Colonic mucosa (tissue), 4 donors: ENCODE results near the gene SLC25A21. TPM values are rescaled to one million over a fixed set of nuclear protein-coding genes. Genes with fewer than 3 reads are reported as not detected.

Experiments used
- DNase-seq: peaks from one replicate; pipeline ENCODE4 v3.0.0-alpha.2; 2020
- H3K27ac ChIP-seq: fragments of 200-600 bp; one replicate; pipeline ENCODE4 v1.8.0; 2021
- H3K27me3 ChIP-seq: fragments of 200-600 bp; one replicate; pipeline ENCODE4 v1.8.0; 2021
- H3K36me3 ChIP-seq: fragments of 200-600 bp; one replicate; pipeline ENCODE4 v1.8.0; 2021
- H3K4me1 ChIP-seq: fragments of 200-600 bp; one replicate; pipeline ENCODE4 v1.8.0; 2021; ENCODE audit warnings: mild to moderate bottlenecking
- H3K4me3 ChIP-seq: fragments of 200-600 bp; one replicate; pipeline ENCODE4 v1.8.0; 2021
- H3K9ac ChIP-seq, 2 donors: one replicate each; pipeline ENCODE4 v1.7.0; 2013; ENCODE audit warnings: control low read depth in 2 of 2, low read depth in 2 of 2, low read length in 2 of 2
- H3K9me3 ChIP-seq: fragments of 200-600 bp; one replicate; pipeline ENCODE4 v1.8.0; 2021
- CTCF ChIP-seq: fragments of 200-600 bp; IDR thresholded peaks from one replicate; pipeline ENCODE4 v1.8.0; 2022; ENCODE audit warnings: antibody characterized with exemption, mild to moderate bottlenecking
- intact Hi-C: fragments of 100-400 bp; cut with DNase I; formaldehyde crosslinking; loops from one replicate; pipeline ENCODE4 v1.14.1; 2022
- total RNA-seq, 2 donors: library from RNA; stranded (reverse); fragmentation: NEBNext Ultra II Directional in 1 of 2; extraction: Animal tissue kit (Norgen Biotek cat#: 25700) in 1 of 2; gene quantifications; one replicate each; pipeline ENCODE4 v1.2.1, GENCODE V29; 2021
- donor health status: healthy.
- donor health status: DM: no; HTN: no; CAD: no.
- donor health status: DM: no; HTN: no; CAD: no.

SLC25A21 gene
- total RNA-seq, 2 donors from 2014 or later: 0.77 to 0.82 TPM

GRCh38 chr14:36843410-36843809 is 329.0 kb downstream of the SLC25A21 start:
- Histone ChIP-seq H3K27ac (no peak overlapping the region), H3K4me1 (no peaks in the 10 kb centered on the region), H3K9me3 (no peaks in the 10 kb centered on the region), H3K27me3 (no peaks in the 10 kb centered on the region), H3K9ac (no peak overlapping the region), H3K36me3 (no peaks in the 10 kb centered on the region), H3K4me3 (no peak overlapping the region)
- TF ChIP-seq CTCF: no peak
- intact Hi-C loops: no loop called here
- DNase-seq: no peak

- Histone ChIP-seq H3K9me3 (no peaks in the 10 kb centered on the region), H3K9ac (no peak overlapping the region), H3K27me3 (no peaks in the 10 kb centered on the region), H3K4me1 (no peaks in the 10 kb centered on the region), H3K4me3 (no peak overlapping the region), H3K27ac (no peak overlapping the region), H3K36me3 (no peaks in the 10 kb centered on the region)
- TF ChIP-seq CTCF: no peak
- intact Hi-C loops: no loop called here
- no peak for DNase-seq
These were observed 337.3 kb downstream of the SLC25A21 start for GRCh38 chr14:36835128-36835527.

- no peaks in the 10 kb centered on the region for H3K36me3 ChIP-seq
- no peak for DNase-seq
- H3K4me3 ChIP-seq: no peak overlapping the region
- no peak overlapping the region for H3K27ac ChIP-seq
- no peak overlapping the region for H3K9ac ChIP-seq
- H3K27me3 ChIP-seq: no peaks in the 10 kb centered on the region
- no peak for TF ChIP-seq CTCF
- H3K9me3 ChIP-seq: no peaks in the 10 kb centered on the region
- H3K4me1 ChIP-seq: no peaks in the 10 kb centered on the region
- intact Hi-C loops: no loop called here
These were observed 338.1 kb downstream of the SLC25A21 start for GRCh38 chr14:36834293-36834692.

- TF ChIP-seq CTCF: no peak
These were observed 342.9 kb downstream of the SLC25A21 start for GRCh38 chr14:36829547-36829946.

GRCh38 chr14:36827861-36828260 is 344.5 kb downstream of the SLC25A21 start:
- TF ChIP-seq CTCF: no peak
- intact Hi-C loops: no loop called here
- no peak overlapping the region for H3K9ac ChIP-seq
- no peaks in the 10 kb centered on the region for H3K27me3 ChIP-seq
- no peaks in the 10 kb centered on the region for H3K36me3 ChIP-seq
- H3K4me3 ChIP-seq: no peak overlapping the region
- H3K9me3 ChIP-seq: no peaks in the 10 kb centered on the region
- no peaks in the 10 kb centered on the region for H3K4me1 ChIP-seq
- no peak overlapping the region for H3K27ac ChIP-seq
- no peak for DNase-seq

More at GRCh38 chr14:36829547-36829946, 342.9 kb downstream of the SLC25A21 start:
- intact Hi-C loops: no loop called here
- DNase-seq: no peak
- Histone ChIP-seq H3K4me1 (no peaks in the 10 kb centered on the region), H3K9me3 (no peaks in the 10 kb centered on the region), H3K4me3 (no peak overlapping the region), H3K36me3 (no peaks in the 10 kb centered on the region), H3K9ac (no peak overlapping the region), H3K27me3 (no peaks in the 10 kb centered on the region), H3K27ac (no peak overlapping the region)

GRCh38 chr14:36826614-36827013 is 345.8 kb downstream of the SLC25A21 start:
- H3K27me3 ChIP-seq: no peaks in the 10 kb centered on the region
- no peak overlapping the region for H3K4me3 ChIP-seq
- no peak overlapping the region for H3K9ac ChIP-seq
- no peaks in the 10 kb centered on the region for H3K36me3 ChIP-seq
- DNase-seq: no peak
- intact Hi-C loops: no loop called here
- H3K27ac ChIP-seq: no peak overlapping the region
- no peaks in the 10 kb centered on the region for H3K9me3 ChIP-seq
- no peak for TF ChIP-seq CTCF
- H3K4me1 ChIP-seq: no peaks in the 10 kb centered on the region
